HL-60/S4 treated with retinoic acid at 250 ng/mL for 4 days and 3 days (cell line): ENCODE measurements around the gene TSFM.
"Not testable (repeated sequence)": the region's sequence is repeated elsewhere in the genome, so short reads cannot be mapped to it uniquely, and the experiment has no call there.

Experiments
- in situ Hi-C: fragments of 300-500 bp; cut with MboI; formaldehyde crosslinking; loops from 2 replicates; pipeline ENCODE4 v1.7.0; 2022; ENCODE audit warnings: low sequenced_read_pairs

Gene TSFM

DNA sequence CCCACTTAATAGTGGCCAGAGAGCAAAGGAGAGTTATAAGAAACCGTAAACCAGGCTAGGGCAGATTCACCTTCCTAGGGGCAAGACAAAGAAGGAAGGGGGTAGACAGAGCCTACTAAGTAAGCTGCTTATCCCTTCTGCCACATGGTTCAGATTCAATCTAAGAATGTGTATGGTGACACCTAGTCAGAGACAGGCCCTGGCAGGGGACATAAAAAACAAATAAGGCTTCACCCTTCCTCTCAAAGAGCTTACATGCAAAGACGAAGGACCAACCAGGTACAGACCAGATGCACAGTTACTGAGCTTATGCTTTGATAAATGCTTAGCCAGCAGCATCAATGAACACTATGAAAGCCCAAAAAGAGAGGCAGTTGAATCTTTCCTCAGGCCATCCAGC is 20.1 kb upstream of the TSFM start:
- in situ Hi-C loops, result no loop called here

DNA sequence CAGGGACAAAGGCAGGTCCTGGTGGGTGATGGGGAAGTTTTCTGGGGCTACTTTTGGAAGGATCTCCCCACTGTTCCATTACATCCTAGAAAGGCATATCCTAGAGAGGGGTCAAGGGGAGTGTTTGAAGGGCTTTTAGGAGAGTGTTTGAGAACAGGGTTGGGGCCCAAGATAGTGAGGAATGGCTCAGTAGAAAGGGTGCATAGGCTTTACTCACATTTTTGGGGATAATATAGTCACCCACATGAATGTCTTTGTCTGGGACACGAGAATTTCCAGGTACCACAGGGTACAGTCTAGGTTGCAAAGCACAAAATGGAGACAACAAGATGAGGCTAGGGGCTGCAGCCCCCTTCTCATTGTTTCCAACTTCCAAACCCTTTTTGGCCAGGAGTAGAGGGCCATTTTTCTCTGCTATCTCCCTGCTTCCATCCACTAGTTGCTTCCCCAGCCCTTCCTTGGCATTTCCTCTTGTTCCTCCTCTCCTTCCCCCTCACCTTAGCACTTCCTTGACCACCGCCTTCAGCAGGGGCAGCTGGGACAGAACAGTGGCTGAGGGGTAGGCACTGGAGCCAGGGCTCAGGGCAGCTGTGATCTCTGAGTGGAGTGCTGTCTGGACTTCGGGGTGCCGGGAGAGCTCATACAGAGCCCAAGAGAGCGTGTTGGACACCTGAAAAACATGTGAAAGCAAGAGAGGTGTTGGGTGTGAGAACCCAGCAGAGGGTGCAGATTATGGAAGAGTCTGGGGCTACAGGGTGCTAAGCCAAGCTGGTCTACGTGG is 18.5 kb upstream of the TSFM start:
- in situ Hi-C loops, result no loop called here

DNA sequence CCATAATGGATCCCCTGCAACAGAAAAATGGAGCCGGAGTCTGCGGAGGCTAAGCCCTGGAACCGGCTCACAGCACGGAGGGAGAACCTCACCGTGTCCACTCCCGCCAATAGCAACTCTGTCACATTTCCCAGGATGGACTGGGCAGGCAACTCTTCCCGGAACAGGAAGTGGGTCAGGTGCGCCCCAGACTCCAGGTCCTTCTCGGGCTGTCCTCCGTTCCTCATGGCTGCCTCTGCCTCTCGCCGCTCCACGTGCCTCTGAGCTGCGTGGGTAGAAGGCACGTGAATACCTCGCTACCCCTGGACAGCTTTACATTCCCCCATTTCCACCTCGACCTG is 18.0 kb upstream of the TSFM start:
- in situ Hi-C loops, result no loop called here

DNA sequence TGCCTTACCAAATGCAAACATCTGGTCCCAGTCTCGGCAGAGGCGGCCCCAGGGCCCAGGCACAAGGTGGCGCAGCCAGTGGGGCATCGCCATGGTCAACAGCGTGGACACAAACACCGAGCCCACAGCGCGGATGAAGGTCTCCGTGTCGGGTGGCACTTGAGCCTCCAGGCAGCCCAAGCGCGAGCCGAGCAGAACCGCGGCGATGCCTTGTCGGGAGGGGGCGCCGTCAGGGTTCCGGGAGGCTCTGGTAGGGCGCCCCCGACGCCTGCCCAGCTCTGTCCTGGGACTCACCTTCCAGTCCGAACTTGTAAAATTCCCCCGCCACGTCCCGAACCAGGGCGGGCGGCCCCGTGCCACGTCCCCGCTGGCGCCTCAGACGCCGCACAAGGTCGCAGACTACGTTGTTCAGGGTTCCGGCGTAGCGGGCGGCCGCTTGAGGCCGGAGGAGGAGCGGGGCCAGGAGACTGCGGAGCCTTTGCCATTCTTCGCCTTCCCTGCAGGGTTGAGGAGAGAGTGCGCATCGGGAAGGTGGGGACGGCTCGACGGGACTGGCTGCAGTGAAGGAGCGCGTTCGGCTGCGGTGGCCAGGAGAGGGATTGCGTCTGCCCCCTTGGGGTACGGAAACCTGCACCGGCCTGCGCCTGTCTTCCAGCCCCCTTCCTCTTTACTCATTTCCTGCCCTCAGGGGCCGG is 17.4 kb upstream of the TSFM start:
- in situ Hi-C loops, result no loop called here

DNA sequence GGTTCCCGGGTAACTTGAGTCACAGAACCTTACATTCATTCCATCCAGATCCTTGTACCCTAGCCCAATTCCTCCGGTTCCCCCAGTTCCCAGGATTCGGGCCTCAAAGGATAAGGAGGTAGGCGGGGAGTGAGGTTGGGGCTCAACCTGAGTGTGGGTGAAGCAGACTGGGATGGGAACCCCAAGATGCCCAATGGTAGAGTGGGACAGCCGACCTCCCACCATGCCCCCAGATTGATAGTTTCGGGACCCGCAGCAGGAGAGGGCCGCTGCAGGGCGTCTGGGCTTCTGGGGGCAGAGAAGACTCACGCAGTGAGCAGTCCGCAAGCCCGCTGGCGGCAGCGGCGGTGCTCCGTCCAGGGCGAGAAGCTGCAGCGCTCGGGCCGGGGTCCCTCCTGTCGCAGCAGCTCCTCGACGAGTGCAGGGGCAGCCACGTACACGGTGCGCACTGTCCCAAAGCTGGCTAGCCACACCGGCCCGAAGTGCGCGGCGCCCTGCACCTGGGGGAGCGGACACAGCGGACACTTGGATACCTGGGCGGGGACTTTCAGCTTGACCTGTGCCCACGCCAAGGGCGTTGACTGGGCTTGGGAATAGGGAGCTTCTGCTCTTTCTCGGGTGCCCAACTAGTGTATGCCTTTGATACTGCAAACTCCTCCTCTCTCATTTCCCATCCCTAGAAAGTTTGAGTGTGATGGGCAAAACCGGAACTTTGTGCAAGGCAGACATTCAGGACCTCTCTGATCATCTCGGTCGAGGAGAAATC is 16.7 kb upstream of the TSFM start:
- in situ Hi-C loops, result no loop called here

DNA sequence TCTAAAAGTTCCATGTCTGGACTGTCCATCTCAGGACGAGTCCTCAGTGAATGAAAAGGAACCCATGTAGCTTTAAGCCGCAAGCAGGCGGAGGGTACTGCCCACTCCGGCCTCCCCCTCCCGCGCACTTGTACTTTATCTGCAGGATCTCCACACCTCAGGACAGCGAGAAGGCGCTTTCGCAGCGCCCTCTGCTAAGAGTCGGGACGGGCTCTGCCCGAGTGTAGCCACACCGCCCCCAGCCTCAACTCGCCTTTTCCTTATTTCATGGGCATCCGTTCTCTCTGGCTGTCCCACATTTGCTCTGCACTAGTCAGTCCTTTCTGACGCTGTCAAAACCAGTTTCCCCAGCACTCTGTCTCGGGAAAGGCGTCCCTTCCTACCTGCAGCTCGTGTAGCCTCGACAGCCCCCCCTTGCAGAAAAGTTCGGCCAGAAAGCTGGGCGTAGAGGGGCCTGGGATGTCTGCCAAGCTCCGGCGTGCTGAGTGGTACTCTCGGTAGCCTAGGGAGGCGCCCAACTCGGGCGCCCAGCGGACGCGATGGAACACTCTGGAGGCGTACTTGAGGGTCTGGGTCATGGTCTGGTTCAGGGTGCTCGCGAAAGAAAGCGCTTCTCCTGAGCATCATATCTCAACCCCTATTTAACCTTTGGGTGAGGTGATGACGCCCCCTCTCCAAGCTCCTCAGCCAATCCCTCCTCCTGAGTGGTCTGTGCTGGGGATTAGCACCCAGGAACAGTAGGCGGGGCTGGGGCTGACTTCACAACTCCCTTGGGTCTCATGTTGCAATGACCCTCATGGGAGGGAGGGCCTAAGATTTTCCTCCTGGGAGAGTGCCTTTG is 15.9 kb upstream of the TSFM start, which contains the start of gene CYP27B1:
TSS of gene CYP27B1 (minus strand) at position 615 of the 841 bp plus-strand sequence. CDS start at position 578, 37 bp downstream.
- in situ Hi-C loops, result no loop called here

DNA sequence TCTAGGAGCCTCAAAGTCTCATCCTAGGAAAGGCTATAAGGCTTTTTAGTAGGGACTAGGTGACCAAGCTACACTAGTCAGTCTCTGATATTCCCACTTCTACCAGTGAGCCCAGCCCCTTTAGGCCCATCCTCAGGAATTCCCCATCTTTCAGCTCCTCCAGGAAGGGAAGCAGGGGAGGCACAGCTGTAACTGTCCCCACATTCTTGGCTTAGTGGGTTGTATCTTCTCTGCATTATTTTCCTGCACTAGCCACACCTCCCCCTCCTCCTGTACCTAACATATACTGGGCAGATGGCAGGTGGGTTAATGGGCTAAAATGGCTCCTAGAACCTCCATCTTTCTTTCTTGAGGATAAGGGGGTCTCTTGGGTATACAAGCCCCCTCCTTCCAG is 15.3 kb upstream of the TSFM start:
- in situ Hi-C loops, result no loop called here

DNA sequence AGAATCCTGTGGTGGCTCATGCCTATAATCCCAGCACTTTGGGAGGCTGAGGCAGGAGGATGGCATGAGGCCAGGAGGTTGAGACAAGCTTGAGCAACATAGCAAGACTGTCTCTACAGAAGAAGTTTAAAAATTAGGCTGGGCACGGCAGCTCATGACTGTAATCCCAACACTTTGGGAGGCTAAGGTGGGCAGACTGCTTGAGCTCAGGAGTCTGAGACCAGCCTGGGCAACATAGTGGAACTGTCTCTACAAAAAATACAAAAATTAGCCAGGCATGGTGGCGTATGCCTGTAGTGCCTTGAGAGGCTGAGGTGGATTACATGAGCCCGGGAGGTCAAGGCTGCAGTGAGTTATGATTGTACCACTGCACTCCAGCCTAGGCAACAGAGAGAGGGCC is 14.7 kb upstream of the TSFM start:
- in situ Hi-C loops, result no loop called here

DNA sequence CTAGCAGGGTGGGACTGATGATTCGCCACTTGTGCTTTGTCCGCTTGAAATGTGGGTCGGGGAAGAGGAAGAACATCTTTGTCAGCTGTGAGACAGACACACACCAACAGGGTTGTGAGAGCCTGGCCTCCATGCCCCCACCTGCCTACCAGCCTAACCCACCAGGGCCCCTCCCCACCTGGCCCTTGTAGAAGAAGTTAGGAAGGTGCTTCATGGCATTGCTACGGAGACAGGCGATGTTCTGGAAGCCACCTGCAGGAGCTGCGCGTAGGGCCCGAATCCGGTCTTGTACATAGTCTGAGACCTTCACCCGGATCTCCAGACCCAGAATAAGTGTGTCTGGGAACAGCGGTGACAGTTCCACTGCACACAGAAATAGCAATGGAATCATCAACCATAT is 13.0 kb upstream of the TSFM start:
- in situ Hi-C loops, result no loop called here

DNA sequence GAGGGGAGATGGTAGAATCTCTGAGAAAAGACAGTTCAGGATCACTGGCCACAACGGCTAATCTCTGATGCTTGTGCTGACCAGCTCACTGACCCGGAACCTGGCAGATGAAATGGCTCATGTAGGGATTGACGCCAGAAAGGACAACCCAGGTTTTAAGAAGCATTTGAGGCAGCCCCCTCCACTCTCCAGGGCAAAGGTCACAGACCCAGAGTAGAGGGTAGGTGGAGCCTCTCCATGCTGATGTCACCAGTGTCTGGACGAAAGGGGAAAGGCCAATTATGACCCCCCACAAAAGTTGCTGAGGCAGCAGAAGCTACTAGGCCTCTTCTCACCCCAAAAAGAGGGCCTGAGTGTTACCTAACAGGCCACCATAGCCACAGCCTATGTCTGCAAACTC is 11.9 kb upstream of the TSFM start:
- in situ Hi-C loops, result no loop called here

DNA sequence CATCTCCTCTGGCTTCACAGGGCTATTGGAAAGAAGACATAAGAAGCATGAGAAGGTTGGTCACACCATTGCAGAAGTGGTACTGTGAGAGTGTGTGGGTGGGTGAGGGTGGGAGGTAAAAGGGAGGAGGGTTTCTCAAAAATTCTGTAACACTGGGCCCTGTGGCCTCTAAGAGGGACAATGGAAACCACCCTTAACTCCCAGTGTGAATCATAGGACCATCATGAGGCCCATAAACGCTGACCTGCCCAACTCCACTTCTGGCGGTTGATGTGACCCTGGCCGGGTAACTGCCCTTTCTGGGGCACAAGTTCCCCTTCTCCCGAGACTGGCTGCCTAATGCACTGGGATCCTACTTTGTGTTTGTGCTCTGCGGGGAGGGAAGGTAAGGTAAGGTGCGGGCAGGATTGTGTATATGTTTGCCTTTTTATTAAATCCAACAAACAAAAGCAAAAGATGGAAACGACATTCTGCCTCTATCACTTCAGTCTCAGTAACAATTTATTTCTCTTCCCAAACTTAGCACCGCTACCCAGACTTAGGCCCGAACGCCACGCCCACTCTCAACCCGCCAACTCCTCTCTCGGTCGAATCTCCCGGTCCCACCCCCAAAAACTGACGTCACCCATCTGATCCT is 11.2 kb upstream of the TSFM start:
- in situ Hi-C loops, result no loop called here

DNA sequence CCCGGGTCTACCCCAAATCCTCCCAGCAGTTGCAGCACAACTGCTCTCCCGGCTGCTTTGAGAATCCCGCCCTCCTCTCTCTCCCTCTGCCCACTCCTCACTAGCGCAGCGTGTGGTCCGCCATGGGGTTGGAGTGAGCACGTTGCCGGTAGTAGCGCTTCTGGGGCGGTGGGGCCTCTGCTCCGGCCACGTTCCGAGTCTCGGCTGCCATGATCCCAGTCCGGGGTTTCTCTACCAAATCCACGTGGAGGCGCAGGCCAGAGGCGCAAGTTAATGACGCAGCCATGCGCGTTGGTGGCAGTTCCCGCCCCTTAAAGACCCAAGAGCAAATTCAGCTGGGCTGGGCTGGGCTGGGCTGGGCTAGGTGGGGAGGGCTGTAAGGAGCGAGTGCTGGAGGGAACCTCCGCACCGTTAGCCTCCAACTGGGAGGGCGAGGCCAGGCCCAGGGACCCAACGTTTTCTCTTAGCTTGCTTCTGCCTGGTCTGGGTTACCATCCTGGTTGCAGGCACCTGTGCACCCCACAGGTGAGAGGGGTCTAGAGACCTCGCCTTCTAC is 10.6 kb upstream of the TSFM start, which contains the start of gene METTL1:
TSS of gene METTL1 (minus strand) at position 233 of the 556 bp plus-strand sequence. CDS start at position 211, 22 bp downstream.
- in situ Hi-C loops, result no loop called here

DNA sequence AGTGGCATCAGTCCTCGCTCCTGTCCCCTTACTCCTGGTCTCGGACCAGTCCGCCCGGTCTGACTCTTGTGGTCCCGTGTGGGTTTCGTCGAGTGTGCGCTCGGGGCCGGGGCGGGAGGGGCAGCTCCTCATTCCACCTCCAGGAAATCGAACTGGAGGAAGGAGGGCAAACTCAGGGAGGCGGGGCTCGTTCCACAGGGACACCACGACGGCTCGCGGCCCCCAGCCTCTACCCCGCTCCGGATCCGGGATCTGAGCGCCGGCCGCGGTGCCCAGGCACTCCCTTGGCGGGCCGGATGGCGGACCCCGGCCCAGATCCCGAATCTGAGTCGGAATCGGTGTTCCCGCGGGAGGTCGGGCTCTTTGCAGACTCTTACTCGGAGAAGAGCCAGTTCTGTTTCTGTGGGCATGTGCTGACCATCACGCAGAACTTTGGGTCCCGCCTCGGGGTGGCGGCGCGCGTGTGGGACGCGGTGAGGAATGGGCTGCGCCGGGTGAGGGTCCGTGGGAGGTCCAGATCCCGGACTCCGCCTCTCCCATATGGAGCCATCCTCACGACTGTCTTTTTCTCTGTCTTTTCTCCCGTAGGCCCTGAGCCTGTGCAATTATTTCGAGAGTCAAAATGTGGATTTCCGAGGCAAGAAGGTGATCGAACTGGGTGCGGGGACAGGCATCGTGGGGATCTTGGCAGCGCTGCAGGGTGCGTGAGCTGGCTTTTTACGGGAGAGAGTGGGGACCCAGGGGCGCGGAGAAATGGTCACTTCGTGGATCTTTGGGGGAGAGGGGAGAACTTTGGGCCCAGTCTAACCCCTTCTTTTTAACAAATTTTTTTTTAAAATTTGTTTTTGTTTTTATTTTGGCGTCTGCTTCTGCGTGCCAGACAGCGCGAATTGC is 9.9 kb upstream of the TSFM start, which contains the start of gene EEF1AKMT3:
TSS of gene EEF1AKMT3 (plus strand) at position 186 of the 894 bp plus-strand sequence. CDS start at position 297, 111 bp downstream.
- in situ Hi-C loops, result no loop called here

DNA sequence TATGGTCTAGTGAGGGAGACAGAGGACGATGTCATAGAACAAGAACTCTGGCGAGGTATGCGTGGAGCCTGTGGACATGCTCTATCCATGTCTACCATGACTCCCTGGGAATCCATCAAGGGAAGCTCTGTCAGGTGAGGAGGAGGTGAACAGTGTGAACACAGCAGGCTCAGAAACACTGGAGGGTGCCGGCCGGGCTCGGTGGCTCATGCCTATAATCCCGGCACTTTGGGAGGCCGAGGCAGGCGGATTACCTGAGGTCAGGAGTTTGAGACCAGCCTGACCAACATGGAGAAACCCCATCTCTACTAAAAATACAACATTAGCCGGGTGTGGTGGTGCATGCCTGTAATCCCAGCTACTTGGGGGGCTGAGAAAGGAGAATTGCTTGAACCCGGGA is 8.0 kb upstream of the TSFM start:
- in situ Hi-C loops, result not testable (repeated sequence)

DNA sequence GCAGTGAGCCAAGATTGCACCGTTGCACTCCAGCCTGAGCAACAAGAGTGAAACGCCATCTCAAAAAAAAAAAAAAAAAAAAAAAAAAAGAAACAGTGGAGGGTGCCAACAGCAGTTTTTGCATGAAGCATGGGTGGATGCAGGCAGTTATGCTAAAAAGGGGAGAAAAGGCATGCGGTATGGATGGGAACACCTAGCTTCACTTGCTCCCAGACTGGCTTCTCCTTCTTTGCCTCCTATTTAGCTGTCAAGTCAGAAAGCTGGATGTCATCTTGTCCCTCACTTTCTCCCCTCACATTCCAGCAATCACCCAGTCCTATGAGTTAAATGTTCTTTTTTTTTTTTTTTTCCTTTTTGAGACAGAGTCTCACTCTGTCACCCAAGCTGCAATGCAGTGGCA is 7.5 kb upstream of the TSFM start:
- in situ Hi-C loops, result no loop called here

DNA sequence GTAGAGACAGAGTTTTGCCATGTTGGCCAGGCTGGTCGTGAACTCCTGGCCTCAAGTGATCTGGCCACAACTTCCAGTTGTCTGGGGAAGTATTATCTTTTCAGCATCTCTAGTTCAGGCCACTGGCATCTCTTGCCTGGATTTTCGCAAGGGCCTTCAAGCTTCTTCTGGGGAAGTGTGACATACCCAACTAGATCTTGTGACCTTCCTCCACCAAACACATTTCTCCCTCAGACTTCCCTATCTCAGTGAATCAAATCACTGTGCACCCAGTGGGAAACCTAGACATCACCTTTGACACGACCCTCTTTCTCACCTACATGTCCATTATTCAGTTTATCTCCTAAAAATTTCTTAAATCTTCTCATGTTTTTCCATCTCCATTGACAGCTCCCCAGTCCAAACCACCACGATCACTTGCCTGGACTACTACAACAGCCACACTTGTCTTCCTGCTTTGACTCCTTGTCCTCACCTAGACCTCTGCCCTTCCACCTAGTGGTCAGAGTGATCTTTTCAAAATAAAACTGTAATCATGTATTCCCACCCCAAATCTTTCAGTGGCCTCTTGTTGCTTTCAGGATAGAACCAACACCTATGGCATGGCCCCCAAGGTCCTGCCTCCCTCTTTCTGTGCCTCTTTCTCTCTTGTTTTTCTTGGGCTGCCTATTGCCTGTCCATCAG is 6.9 kb upstream of the TSFM start:
- in situ Hi-C loops, result no loop called here

DNA sequence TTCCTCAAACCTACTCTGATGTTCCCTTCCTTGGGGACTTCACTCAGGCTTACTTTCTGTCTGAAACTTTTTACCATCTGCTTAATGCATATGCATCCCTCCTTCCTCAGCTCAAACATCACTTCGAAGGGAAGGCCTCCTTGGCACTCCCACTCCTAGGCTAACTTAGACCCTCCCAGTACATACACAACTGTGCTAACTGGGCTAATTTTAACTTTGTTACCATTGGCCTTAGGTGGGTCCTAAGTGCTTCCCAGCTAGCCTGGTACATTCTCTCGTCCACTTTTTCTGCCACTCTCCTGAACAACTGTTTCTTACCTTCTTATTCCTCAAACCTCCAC is 6.4 kb upstream of the TSFM start:
- in situ Hi-C loops, result no loop called here

DNA sequence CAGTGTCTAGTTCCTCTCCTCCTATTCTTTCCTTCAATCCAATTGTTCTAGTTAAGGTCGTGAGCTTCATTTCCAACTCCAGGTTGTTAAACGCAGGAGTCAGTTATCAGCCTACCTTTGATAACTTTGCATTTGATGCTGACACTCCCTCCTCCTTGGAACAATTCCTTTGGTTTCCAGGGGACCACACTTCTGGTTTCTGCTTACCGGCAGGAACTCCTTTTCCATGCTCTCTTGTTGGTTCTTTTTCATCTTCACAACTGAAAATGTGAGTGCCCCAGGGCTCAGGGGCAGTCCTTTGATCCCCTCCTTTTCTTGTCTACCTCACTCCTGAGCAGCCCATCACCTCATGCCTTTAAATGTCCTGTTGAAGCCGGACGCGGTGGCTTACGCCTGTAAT is 5.2 kb upstream of the TSFM start:
- in situ Hi-C loops, result no loop called here
